Measurements from ENCODE around the gene SSH2.

GRCh38 chr17:29959658-29960337, 29.8 kb upstream of the SSH2 start:
- TF ChIP-seq CTCF (IDR thresholded peaks at IDR 0.05), result no peak
- no peak for TF ChIP-seq POLR2A (IDR thresholded peaks at IDR 0.05; ENCODE audit: low read depth)
- TF ChIP-seq POLR2AphosphoS5 (IDR thresholded peaks at IDR 0.05), result no peak
